ENCODE data around the gene RENBP.
A peak's percentile ranks its signal among the peaks of the same experiment; 100 is the strongest.

RENBP gene

GRCh38 chrX:153951683-153952372, 7.4 kb upstream of the RENBP start:
- ChIA-PET CTCF (interaction anchor here (0.6 to 10.9 kb wide), 11 partner anchors 10 to 955 kb away, joined by 3 to 267 read pairs (median 3); partner anchors contain the start of genes ARHGAP4 and NAA10), POLR2A (interaction anchor here (0.6 to 5.2 kb wide), 2 partner anchors 12 to 20 kb away, joined by 3 to 24 read pairs; partner anchors contain the start of genes HCFC1 and TMEM187)
- Histone ChIP-seq H3K36me3 (ENCODE audit: control insufficient read depth in 2 of 2, insufficient read depth in 1 of 2, low read length in 2 of 2) (peaks cover 26 to 92% of the 10 kb centered on the region in 2 experiments), H3K4me1 (ENCODE audit: control insufficient read depth, insufficient read depth, low read length) (no peaks in the 10 kb centered on the region; the same call in 1 of the 2 replicates), H3K4me3 (ENCODE audit: low read depth, low read length) (no peak overlapping the region), H3K9me3 (ENCODE audit: control insufficient read depth, insufficient read depth, low read depth, low read length) (no peaks in the 10 kb centered on the region), H3K27ac (ENCODE audit: extremely low read depth, low read depth, low read length) (no peak overlapping the region)
- peak; percentile 80 for TF ChIP-seq ZIC2 (tag by site-specific recombination; IDR thresholded peaks at IDR 0.05)
- TF ChIP-seq GLIS2 (tag by site-specific recombination; IDR thresholded peaks at IDR 0.05) = peak; percentile 13; the same call in 1 of the 2 replicates
- no peak for TF ChIP-seq ZNF423 (tag by site-specific recombination; IDR thresholded peaks at IDR 0.05)

DNA sequence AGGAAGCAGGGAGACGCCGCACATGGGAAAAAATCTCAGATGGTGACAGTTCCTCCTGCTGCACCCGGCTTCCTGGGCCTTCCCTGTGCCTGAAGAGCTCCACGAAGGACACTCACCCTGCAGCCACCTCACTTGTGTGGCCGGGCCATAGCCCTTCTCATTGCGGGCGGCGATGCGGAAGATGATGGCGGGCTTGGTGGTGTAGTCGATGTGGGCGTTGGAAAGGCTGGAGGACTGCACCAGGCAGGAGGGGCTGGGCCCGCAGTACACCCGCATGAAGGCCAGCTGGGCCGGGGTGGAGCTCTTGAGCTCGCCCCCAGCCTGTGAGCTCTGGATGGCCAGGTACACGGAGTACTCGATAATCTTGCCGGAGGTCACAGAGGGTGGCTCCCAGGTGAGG, 5.7 kb upstream of the RENBP start:
- TF ChIP-seq ZNF248 (tag by site-specific recombination; IDR thresholded peaks at IDR 0.05) = no peak
- no peak for TF ChIP-seq ZNF514 (tag by site-specific recombination; IDR thresholded peaks at IDR 0.05)
- peak; percentile 26 for TF ChIP-seq ZFHX2 (tag by site-specific recombination; conservative IDR thresholded peaks at IDR 0.05)
- TF ChIP-seq, protein P1, sequence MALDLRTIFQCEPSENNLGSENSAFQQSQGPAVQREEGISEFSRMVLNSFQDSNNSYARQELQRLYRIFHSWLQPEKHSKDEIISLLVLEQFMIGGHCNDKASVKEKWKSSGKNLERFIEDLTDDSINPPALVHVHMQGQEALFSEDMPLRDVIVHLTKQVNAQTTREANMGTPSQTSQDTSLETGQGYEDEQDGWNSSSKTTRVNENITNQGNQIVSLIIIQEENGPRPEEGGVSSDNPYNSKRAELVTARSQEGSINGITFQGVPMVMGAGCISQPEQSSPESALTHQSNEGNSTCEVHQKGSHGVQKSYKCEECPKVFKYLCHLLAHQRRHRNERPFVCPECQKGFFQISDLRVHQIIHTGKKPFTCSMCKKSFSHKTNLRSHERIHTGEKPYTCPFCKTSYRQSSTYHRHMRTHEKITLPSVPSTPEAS (tag by site-specific recombination; IDR thresholded peaks at IDR 0.05) = no peak
- no peak for TF ChIP-seq ZNF837 (tag by site-specific recombination; IDR thresholded peaks at IDR 0.05)
- TF ChIP-seq EGR2 (tag by site-specific recombination; IDR thresholded peaks at IDR 0.05; ENCODE audit: low read depth) = peak; percentile 52; the same call in 1 of the 2 replicates
- no peak overlapping the region for H3K27ac ChIP-seq (ENCODE audit: extremely low read depth, low read depth, low read length)
- no peaks in the 10 kb centered on the region for H3K9me3 ChIP-seq (ENCODE audit: control insufficient read depth, insufficient read depth, low read depth, low read length)
- peaks cover 26 to 75% of the 10 kb centered on the region in 2 experiments for H3K36me3 ChIP-seq (ENCODE audit: control insufficient read depth in 2 of 2, insufficient read depth in 1 of 2, low read length in 2 of 2)
- no peaks in the 10 kb centered on the region; the same call in 1 of the 2 replicates for H3K4me1 ChIP-seq (ENCODE audit: control insufficient read depth, insufficient read depth, low read length)
- H3K4me3 ChIP-seq (ENCODE audit: low read depth, low read length) = no peak overlapping the region
- POLR2A ChIA-PET = interaction anchor here (1.2 to 5.2 kb wide), 4 partner anchors 15 to 22 kb away, joined by 3 to 24 read pairs (median 6); partner anchors contain the start of genes HCFC1, NAA10 and TMEM187
- CTCF ChIA-PET = interaction anchor here (0.6 to 10.9 kb wide), 11 partner anchors 8 to 746 kb away, joined by 3 to 267 read pairs (median 4); partner anchors contain the start of genes ARHGAP4, HCFC1, NAA10 and PLXNB3

DNA sequence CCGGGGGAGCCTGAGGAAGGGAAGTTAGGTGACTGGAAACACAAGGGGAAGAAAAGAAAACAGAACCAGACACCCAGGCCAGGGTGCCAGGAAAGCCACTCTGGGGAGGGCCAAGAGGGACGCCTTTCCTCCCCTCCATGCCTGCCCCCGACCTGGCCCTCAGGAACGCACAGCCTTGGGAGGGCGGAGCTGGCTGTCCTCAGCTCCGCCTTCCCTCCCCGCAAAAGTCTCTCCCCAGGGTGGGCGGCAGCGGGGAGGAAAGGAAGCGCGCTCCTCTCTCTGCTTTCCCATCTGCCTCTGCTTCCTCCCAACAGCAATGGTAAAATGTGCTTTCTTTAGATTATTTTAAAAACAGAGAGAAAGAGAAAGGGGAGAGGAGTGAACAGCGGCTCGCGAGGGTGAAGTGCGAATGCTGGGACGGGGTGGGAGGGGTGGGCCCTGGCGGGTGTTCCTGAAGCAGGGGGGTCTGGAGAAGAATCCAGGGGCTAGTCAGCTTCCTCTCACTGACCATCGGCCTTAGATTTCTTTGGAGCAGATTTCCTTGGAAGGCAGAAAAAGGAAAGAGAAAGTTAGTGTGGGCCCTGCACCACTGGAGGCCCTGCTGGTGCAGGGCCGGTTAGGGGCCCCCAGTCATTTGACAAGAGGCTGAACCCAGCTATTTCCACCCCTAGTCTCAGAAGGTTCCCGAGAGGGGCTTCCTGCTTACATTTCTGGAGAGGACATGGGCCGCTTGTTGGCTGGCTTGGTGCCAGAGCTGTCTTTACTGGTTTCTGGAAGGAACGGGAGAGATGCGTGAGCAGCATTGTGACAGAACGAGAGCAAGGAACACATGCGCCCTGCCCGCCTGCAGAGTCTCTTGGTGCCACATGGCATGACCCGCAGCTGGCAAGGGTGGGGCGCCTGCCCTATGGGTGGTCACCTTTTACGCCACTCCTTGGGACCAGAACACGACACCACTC, 4.7 kb upstream of the RENBP start:
- Histone ChIP-seq H3K27ac (ENCODE audit: extremely low read depth, low read depth, low read length) (no peak overlapping the region), H3K4me1 (ENCODE audit: control insufficient read depth, insufficient read depth, low read length) (no peaks in the 10 kb centered on the region; the same call in 1 of the 2 replicates), H3K4me3 (ENCODE audit: low read depth, low read length) (no peak overlapping the region), H3K9me3 (ENCODE audit: control insufficient read depth, insufficient read depth, low read depth, low read length) (no peaks in the 10 kb centered on the region), H3K36me3 (ENCODE audit: control insufficient read depth in 2 of 2, insufficient read depth in 1 of 2, low read length in 2 of 2) (peaks cover 26 to 65% of the 10 kb centered on the region in 2 experiments)
- TF ChIP-seq KLF10 (tag by site-specific recombination; IDR thresholded peaks at IDR 0.05) (no peak), ZNF341 (tag by site-specific recombination; IDR thresholded peaks at IDR 0.05; ENCODE audit: low read depth) (peak; percentile 93), ZNF248 (tag by site-specific recombination; IDR thresholded peaks at IDR 0.05) (no peak), KLF8 (tag by site-specific recombination; IDR thresholded peaks at IDR 0.05) (0 out of 2 replicates have a peak, but pooled peaks have one; percentile 22), ZNF274 (IDR thresholded peaks at IDR 0.05; ENCODE audit: low read length) (no peak), ZNF274 (tag by site-specific recombination; IDR thresholded peaks at IDR 0.05; ENCODE audit: borderline replicate concordance) (no peak), ZEB2 (tag by site-specific recombination; IDR thresholded peaks at IDR 0.05) (no peak), ZNF239 (tag by site-specific recombination; IDR thresholded peaks at IDR 0.05) (no peak), GLIS2 (tag by site-specific recombination; IDR thresholded peaks at IDR 0.05) (peak; percentile 54), ZFHX2 (tag by site-specific recombination; conservative IDR thresholded peaks at IDR 0.05) (peak; percentile 19; the same call in 1 of the 2 replicates), ZNF138 (tag by site-specific recombination; IDR thresholded peaks at IDR 0.05; ENCODE audit: borderline replicate concordance) (no peak), SP2 (tag by site-specific recombination; IDR thresholded peaks at IDR 0.05) (peak; percentile 56), KLF1 (tag by site-specific recombination; IDR thresholded peaks at IDR 0.05) (peak; percentile 64; the same call in 1 of the 2 replicates), ZNF768 (tag by site-specific recombination; IDR thresholded peaks at IDR 0.05) (no peak), HIC1 (tag by site-specific recombination; IDR thresholded peaks at IDR 0.05) (peak; percentile 73)
- ChIA-PET CTCF (interaction anchor here (0.6 to 10.9 kb wide), 17 partner anchors 9 to 745 kb away, joined by 3 to 267 read pairs (median 4); partner anchors contain the start of genes ARHGAP4, HCFC1, NAA10 and PLXNB3), POLR2A (interaction anchor here (1.0 to 5.2 kb wide), 4 partner anchors 17 to 22 kb away, joined by 3 to 24 read pairs (median 3); partner anchors contain the start of genes HCFC1 and TMEM187)
